ENCODE measurements around the gene C5orf15.
"Not testable (repeated sequence)": the region's sequence is repeated elsewhere in the genome, so short reads cannot be mapped to it uniquely, and the experiment has no call there.

The C5orf15 gene

DNA sequence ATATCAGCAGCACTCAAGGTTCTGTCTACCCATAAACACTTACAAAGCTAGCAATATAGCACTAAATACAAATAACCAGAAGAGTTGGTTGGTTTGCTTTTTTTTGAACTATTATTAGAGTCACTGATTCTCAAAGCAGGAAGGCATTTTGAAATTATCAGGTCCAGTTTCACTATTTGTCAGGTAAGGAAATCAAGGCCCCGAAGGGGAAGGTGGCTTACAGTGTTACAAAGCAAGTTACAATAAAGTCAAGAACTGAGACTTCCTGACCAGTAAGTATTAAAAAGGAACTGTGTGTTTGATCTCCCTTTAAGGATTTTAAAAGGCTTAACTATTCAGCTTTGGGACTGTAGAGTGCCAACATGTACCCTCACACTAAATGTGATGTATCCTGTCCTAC, 10.8 kb downstream of the C5orf15 start:
- TF ChIP-seq CTCF (IDR thresholded peaks at IDR 0.05; ENCODE audit: insufficient read depth, low read length, poor library complexity, severe bottlenecking), result no peak
- H3K4me3 ChIP-seq (replicated peaks; ENCODE audit: low read depth, low read length), result peak overlapping the region; percentile 43
- no peaks in the 10 kb centered on the region for H3K27me3 ChIP-seq (replicated peaks; ENCODE audit: control insufficient read depth, insufficient read depth, low read length)
- H3K36me3 ChIP-seq (ENCODE audit: control insufficient read depth, insufficient read depth, low read length), result peaks cover 1% of the 10 kb centered on the region
- peak; percentile 71 for DNase-seq (ENCODE audit: extremely low read depth, insufficient read length)

DNA sequence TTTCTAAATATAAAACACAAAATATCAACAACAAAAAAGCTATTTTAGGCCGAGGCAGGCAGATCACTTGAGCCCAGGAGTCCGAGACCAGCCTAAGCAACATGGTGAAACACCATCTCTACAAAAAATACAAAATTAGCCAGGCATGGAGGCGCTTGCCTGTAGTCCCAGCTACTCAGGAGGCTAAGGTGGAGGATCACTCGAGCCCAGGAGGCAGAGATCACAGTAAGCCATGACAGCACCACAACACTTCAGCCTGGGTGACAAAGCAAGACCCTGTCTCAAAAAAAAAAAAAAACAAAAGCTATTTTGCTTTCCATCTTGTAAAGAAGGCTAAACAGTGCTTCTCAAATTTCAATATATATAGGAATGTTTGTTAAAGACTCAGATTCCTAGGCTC, 11.3 kb downstream of the C5orf15 start:
- Histone ChIP-seq H3K27me3 (replicated peaks; ENCODE audit: control insufficient read depth, insufficient read depth, low read length) (no peaks in the 10 kb centered on the region), H3K4me3 (replicated peaks; ENCODE audit: low read depth, low read length) (peak overlapping the region; percentile 20; the same call in 1 of the 2 replicates), H3K36me3 (ENCODE audit: control insufficient read depth, insufficient read depth, low read length) (peaks cover 1% of the 10 kb centered on the region)
- no peak for DNase-seq (ENCODE audit: extremely low read depth, insufficient read length)
- no peak for TF ChIP-seq CTCF (IDR thresholded peaks at IDR 0.05; ENCODE audit: insufficient read depth, low read length, poor library complexity, severe bottlenecking)

- not testable (repeated sequence) for H3K36me3 ChIP-seq (ENCODE audit: control insufficient read depth, insufficient read depth, low read length); H3K27me3 ChIP-seq (replicated peaks; ENCODE audit: control insufficient read depth, insufficient read depth, low read length); H3K4me3 ChIP-seq (replicated peaks; ENCODE audit: low read depth, low read length); DNase-seq (ENCODE audit: extremely low read depth, insufficient read length)
These were observed 12.2 kb downstream of the C5orf15 start for GRCh38 chr5:133956196-133956595.

- H3K4me3 ChIP-seq (replicated peaks; ENCODE audit: low read depth, low read length), result no peak overlapping the region
- TF ChIP-seq CTCF (IDR thresholded peaks at IDR 0.05; ENCODE audit: insufficient read depth, low read length, poor library complexity, severe bottlenecking), result no peak
- DNase-seq (ENCODE audit: extremely low read depth, insufficient read length), result no peak
- H3K36me3 ChIP-seq (ENCODE audit: control insufficient read depth, insufficient read depth, low read length), result peaks cover 1% of the 10 kb centered on the region
- no peaks in the 10 kb centered on the region for H3K27me3 ChIP-seq (replicated peaks; ENCODE audit: control insufficient read depth, insufficient read depth, low read length)
These were observed 14.8 kb downstream of the C5orf15 start for GRCh38 chr5:133953568-133954145.

DNA sequence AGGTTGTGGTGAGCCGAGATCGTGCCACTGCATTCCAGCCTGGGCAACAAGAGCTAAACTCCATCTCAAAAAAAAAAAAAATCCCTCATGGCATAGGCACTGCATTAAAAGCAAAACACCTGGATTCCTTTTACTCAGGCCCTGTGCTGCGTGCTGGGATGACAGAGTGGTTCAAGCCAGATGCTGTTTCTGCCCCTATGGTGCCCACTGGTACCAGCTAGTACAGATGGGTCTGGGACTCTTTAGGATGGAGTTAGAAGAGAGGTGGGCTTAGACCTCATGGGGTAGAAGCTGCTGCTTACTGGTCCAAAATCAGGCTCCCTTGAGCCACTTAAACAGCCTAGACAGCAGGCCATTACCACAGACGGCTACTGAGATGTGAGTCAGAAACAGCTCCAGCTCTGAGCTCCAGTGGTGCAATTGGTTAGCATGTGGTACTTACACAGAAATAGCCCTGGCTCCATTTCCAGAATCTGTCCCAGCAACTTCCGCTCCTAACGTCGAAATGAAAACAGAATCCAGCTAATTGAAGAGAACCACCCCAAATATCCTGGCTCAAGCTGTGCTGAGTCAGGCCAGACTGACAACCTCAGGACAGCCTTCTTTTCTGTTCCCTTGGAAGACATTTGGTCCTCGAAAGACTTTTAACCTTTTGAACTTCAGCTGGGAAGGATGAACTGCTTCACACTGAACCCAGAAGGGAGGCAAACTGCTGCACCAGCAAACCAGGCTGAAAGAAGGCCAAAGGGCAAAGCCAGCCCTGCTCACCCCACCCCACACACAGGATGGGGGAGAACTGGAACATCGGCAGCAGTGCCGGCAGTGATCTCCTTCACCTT, 15.5 kb downstream of the C5orf15 start:
- H3K4me3 ChIP-seq (replicated peaks; ENCODE audit: low read depth, low read length), result no peak overlapping the region
- no peak for DNase-seq (ENCODE audit: extremely low read depth, insufficient read length)
- H3K36me3 ChIP-seq (ENCODE audit: control insufficient read depth, insufficient read depth, low read length), result peaks cover 1% of the 10 kb centered on the region
- H3K27me3 ChIP-seq (replicated peaks; ENCODE audit: control insufficient read depth, insufficient read depth, low read length), result no peaks in the 10 kb centered on the region
- TF ChIP-seq CTCF (IDR thresholded peaks at IDR 0.05; ENCODE audit: insufficient read depth, low read length, poor library complexity, severe bottlenecking), result no peak

GRCh38 chr5:133950821-133951612, 17.4 kb downstream of the C5orf15 start:
- Histone ChIP-seq H3K4me3 (replicated peaks; ENCODE audit: low read depth, low read length) (no peak overlapping the region), H3K36me3 (ENCODE audit: control insufficient read depth, insufficient read depth, low read length) (peaks cover 1% of the 10 kb centered on the region), H3K27me3 (replicated peaks; ENCODE audit: control insufficient read depth, insufficient read depth, low read length) (no peaks in the 10 kb centered on the region)
- TF ChIP-seq CTCF (IDR thresholded peaks at IDR 0.05; ENCODE audit: insufficient read depth, low read length, poor library complexity, severe bottlenecking), result no peak
- DNase-seq (ENCODE audit: extremely low read depth, insufficient read length), result no peak
